A549 (cell line): ENCODE results near the gene GATA2. TPM values are rescaled to one million over a fixed set of nuclear protein-coding genes. Genes with fewer than 3 reads are reported as not detected.

Experiments used
- ATAC-seq, 2 experiments: fragments of 200-7000 bp in 1 of 2; fragments of >200 bp in 1 of 2; cut with Nextera tagmentation in 1 of 2; cut with Tn5 transposase in 1 of 2; 3 replicates each; pipeline versions ENCODE4 v1.8.0 to v1.9.1; 2018 to 2020; ENCODE audit warnings: mild to moderate bottlenecking in 1 of 2, moderate library complexity in 1 of 2
- CTCF ChIA-PET: fragments of 300-600 bp; sonication (Branson Sonifier 250); formaldehyde crosslinking; extraction: SDS; loops from one replicate; lab custom pipeline; 2021; ENCODE audit warnings: antibody characterized with exemption, inconsistent platforms; lab: Yijun Ruan, JAX
- POLR2A ChIA-PET: fragments of 350-600 bp; formaldehyde crosslinking; extraction: SDS; loops from one replicate; lab custom pipeline; 2021; ENCODE audit warnings: antibody characterized with exemption, inconsistent platforms; lab: Yijun Ruan, JAX
- DNase-seq, 2 experiments: peaks; one replicate each; pipeline versions ENCODE4 v3.0.0 to v3.0.0-alpha.2; 2011 to 2016; ENCODE audit warnings: low read depth in 1 of 2, low spot score in 1 of 2
- FAIRE-seq: peaks from 2 replicates; lab custom pipeline; 2011; peaks lifted over from hg19 to GRCh38; lab: Jason Lieb, UNC
- H3K27ac ChIP-seq, 2 experiments: fragments of >200 bp; sonication (Bioruptor Twin); formaldehyde crosslinking; 3 replicates each; pipeline ENCODE4 v1.5.1; 2016 to 2017
- H3K4me1 ChIP-seq: fragments of >200 bp; sonication (Bioruptor Twin); formaldehyde crosslinking; 3 replicates; pipeline ENCODE4 v1.6.1; 2016
- H3K4me2 ChIP-seq: fragments of >200 bp; sonication (Bioruptor Twin); formaldehyde crosslinking; 3 replicates; pipeline ENCODE4 v1.6.1; 2016
- H3K4me3 ChIP-seq: fragments of >200 bp; sonication (Bioruptor Twin); formaldehyde crosslinking; 3 replicates; pipeline ENCODE4 v1.5.1; 2016
- H3K9me3 ChIP-seq: fragments of >200 bp; sonication (Bioruptor Twin); formaldehyde crosslinking; 3 replicates; pipeline ENCODE4 v1.6.1; 2016
- BHLHE40 ChIP-seq: IDR thresholded peaks from 2 replicates; pipeline ENCODE4 v1.6.1; 2012; ENCODE audit warnings: low read depth, low read length, inconsistent platforms
- CBX8 ChIP-seq: fragments of 200-600 bp; sonication (generic); IDR thresholded peaks from 2 replicates; pipeline ENCODE4 v1.6.1; 2016
- CEBPB ChIP-seq, 2 experiments: fragments of >200 bp in 1 of 2; sonication (Bioruptor Twin) in 1 of 2; formaldehyde crosslinking in 1 of 2; IDR thresholded peaks; 2 replicates each; pipeline ENCODE4 v1.6.1; 2012 to 2016
- CHD2 ChIP-seq: fragments of 150-350 bp; IDR thresholded peaks from 2 replicates; pipeline ENCODE4 v1.6.1; 2014; ENCODE audit warnings: low read length; ENCODE audit not compliant: partially characterized antibody
- EHF ChIP-seq: fragments of 250-450 bp; sonication (Bioruptor Pico); IDR thresholded peaks from 2 replicates; pipeline ENCODE4 v1.5.0; 2020; ENCODE audit warnings: mild to moderate bottlenecking
- EHMT2 ChIP-seq: fragments of 200-600 bp; sonication (generic); IDR thresholded peaks from 2 replicates; pipeline ENCODE4 v1.6.1; 2016; ENCODE audit warnings: antibody characterized with exemption, low read depth, mild to moderate bottlenecking, moderate library complexity
- EP300 ChIP-seq, 2 experiments: fragments of >200 bp; sonication (Bioruptor Twin); formaldehyde crosslinking; IDR thresholded peaks; 2 replicates in 1 of 2; 3 replicates in 1 of 2; pipeline ENCODE4 v1.6.1; 2016 to 2017
- FOSB ChIP-seq: fragments of 250-450 bp; sonication (Bioruptor Pico); IDR thresholded peaks from 2 replicates; pipeline ENCODE4 v1.5.0; 2020; ENCODE audit warnings: mild to moderate bottlenecking, moderate library complexity
- GATA3 ChIP-seq: IDR thresholded peaks from 2 replicates; pipeline ENCODE4 v1.6.1; 2012; ENCODE audit warnings: borderline replicate concordance
- HEYL ChIP-seq: fragments of 250-450 bp; sonication (Bioruptor Pico); IDR thresholded peaks from 2 replicates; pipeline ENCODE4 v1.8.0; 2021; ENCODE audit warnings: mild to moderate bottlenecking, moderate library complexity
- JUNB ChIP-seq: fragments of >200 bp; sonication (Bioruptor Twin); formaldehyde crosslinking; IDR thresholded peaks from 2 replicates; pipeline ENCODE4 v1.6.1; 2016
- KDM5A ChIP-seq: fragments of 200-600 bp; sonication (generic); IDR thresholded peaks from 2 replicates; pipeline ENCODE4 v1.6.1; 2016; ENCODE audit warnings: antibody characterized with exemption, mild to moderate bottlenecking
- MAFK ChIP-seq: fragments of 450-650 bp; IDR thresholded peaks from 2 replicates; pipeline ENCODE4 v1.6.1; 2014; ENCODE audit not compliant: partially characterized antibody
- NR3C1 ChIP-seq: fragments of >200 bp; sonication (Bioruptor Twin); formaldehyde crosslinking; IDR thresholded peaks from 3 replicates; pipeline ENCODE4 v1.6.1; 2017
- PHF8 ChIP-seq: fragments of 200-600 bp; sonication (generic); IDR thresholded peaks from 2 replicates; pipeline ENCODE4 v1.6.1; 2016; ENCODE audit warnings: low read depth, mild to moderate bottlenecking, antibody characterized with exemption, moderate library complexity, borderline replicate concordance
- POLR2AphosphoS2 ChIP-seq: conservative IDR thresholded peaks from 2 replicates; pipeline ENCODE4 v1.6.1; 2012; ENCODE audit warnings: low read length, improper control_type of control experiment, inconsistent platforms
- RAD21 ChIP-seq, 2 experiments: fragments of >200 bp in 1 of 2; sonication (Bioruptor Twin) in 1 of 2; formaldehyde crosslinking in 1 of 2; IDR thresholded peaks in 1 of 2; conservative IDR thresholded peaks in 1 of 2; 2 replicates in 1 of 2; 3 replicates in 1 of 2; pipeline ENCODE4 v1.6.1; 2012 to 2018; ENCODE audit warnings: inconsistent platforms in 1 of 2
- RARB ChIP-seq: fragments of 250-450 bp; sonication (Bioruptor Pico); IDR thresholded peaks from 2 replicates; pipeline ENCODE4 v1.8.0; 2021; ENCODE audit warnings: mild to moderate bottlenecking, moderate library complexity
- RCOR1 ChIP-seq: fragments of 150-350 bp; IDR thresholded peaks from 2 replicates; pipeline ENCODE4 v1.6.1; 2014; ENCODE audit warnings: antibody characterized with exemption, low read length, low read depth
- RFX5 ChIP-seq: fragments of 450-650 bp; IDR thresholded peaks from 2 replicates; pipeline ENCODE4 v1.7.1; 2014; ENCODE audit warnings: antibody characterized with exemption, mild to moderate bottlenecking, moderate library complexity
- RNF2 ChIP-seq: fragments of 200-600 bp; sonication (generic); IDR thresholded peaks from 2 replicates; pipeline ENCODE4 v1.6.1; 2016; ENCODE audit warnings: low read depth, mild to moderate bottlenecking, antibody characterized with exemption, moderate library complexity, borderline replicate concordance
- TP53 ChIP-seq: fragments of 250-450 bp; sonication (Bioruptor Pico); IDR thresholded peaks from 2 replicates; pipeline ENCODE4 v1.5.0; 2021; ENCODE audit warnings: mild to moderate bottlenecking, moderate library complexity
- ZFP36 ChIP-seq: fragments of 450-650 bp; IDR thresholded peaks from 2 replicates; pipeline ENCODE4 v1.6.1; 2014; ENCODE audit warnings: borderline replicate concordance; ENCODE audit not compliant: partially characterized antibody
- ZNF302 ChIP-seq: fragments of 250-450 bp; sonication (Bioruptor Pico); IDR thresholded peaks from 2 replicates; pipeline ENCODE4 v1.9.0; 2021; ENCODE audit warnings: inconsistent platforms, mild to moderate bottlenecking, moderate library complexity
- WGBS: methylation state at CpG from one replicate; pipeline ENCODE4 v1.1.6; 2017; ENCODE audit errors: missing lambda C conversion rate; 5-methylcytosine and 5-hydroxymethylcytosine counted together
- polyA plus RNA-seq, 4 experiments: library from polyadenylated mRNA; depleted of rRNA in 3 of 4; stranded (reverse); fragments of >200 nt; fragmentation: RNase III in 1 of 4; extraction: RNeasy Plus Mini Kit Qiagen cat#74134 plus additional on column Dnase treatment in 1 of 4; gene quantifications; 2 replicates in 3 of 4; 3 replicates in 1 of 4; pipeline ENCODE4 v1.2.3, GENCODE V29; 2011 to 2017
- TF ChIP-seq, protein P1 (sequence below): IDR thresholded peaks from 2 replicates; pipeline ENCODE4 v1.6.1; 2012; ENCODE audit warnings: low read depth, borderline replicate concordance
- TF ChIP-seq, protein P2 (sequence below): IDR thresholded peaks from 2 replicates; pipeline ENCODE4 v1.6.1; 2012
- TF ChIP-seq, protein P3 (sequence below): fragments of >200 bp; sonication (Bioruptor Twin); formaldehyde crosslinking; IDR thresholded peaks from 3 replicates; pipeline ENCODE4 v1.5.1; 2016
- TF ChIP-seq, protein P4 (sequence below): fragments of >200 bp; sonication (Bioruptor Twin); formaldehyde crosslinking; IDR thresholded peaks from 3 replicates; pipeline ENCODE4 v1.6.1; 2016
- TF ChIP-seq, protein P5 (sequence below): fragments of >200 bp; sonication (Bioruptor Twin); formaldehyde crosslinking; IDR thresholded peaks from 2 replicates; pipeline ENCODE4 v1.6.1; 2016

Gene GATA2
- polyA plus RNA-seq, 2 of the 4 experiments (the other 2 are of a cell fraction), result 0.68 to 4.9 TPM

DNA sequence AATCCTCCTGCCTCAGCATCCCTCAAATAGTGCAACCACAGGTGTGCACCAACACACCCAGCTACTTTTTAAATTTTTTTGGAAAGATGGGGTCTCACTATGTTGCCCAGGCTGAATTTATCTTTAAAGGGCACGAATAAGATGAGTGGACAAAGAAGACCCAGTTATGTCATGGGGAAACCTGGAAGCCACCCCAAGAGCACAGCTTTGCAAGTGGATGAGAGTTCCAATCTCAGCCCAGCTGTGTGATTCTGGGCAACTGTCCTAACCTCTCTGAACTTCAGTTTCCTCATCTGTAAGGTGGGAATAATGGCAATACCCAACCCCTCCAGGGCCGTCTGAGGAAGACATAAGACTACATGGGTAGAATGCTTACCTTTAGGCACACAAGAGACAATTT, 58.5 kb downstream of the GATA2 start:
- no peak for DNase-seq
- FAIRE-seq, result no peak
- CTCF ChIA-PET, result interaction anchor here (1.0 to 1.2 kb wide), 2 partner anchors 9 to 138 kb away, joined by 3 read pairs; no protein-coding TSS in a partner anchor

DNA sequence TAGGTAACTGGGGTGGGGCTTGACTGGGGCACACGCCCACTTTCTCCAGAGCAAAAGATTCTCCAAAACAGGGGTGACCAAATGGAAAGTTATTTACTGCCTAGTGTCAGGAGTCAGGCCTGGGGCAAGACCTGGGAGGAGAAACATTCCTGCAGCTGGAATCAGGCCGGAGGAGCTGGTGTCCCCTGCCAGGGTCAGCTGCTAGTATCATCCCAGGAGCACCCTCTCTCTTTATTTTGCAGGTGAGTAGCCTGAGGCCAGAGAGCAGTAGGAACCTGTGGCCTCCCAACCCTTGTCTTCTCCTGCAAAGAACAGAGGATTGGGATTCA, 59.2 kb downstream of the GATA2 start:
- Histone ChIP-seq H3K9me3 (no peaks in the 10 kb centered on the region), H3K4me3 (no peak overlapping the region), H3K4me1 (no peaks in the 10 kb centered on the region), H3K27ac (no peak overlapping the region), H3K4me2 (no peak overlapping the region)
- POLR2A ChIA-PET, result interaction anchor here (0.6 kb wide), 1 partner anchor 167 kb away, joined by 3 read pairs; no protein-coding TSS in a partner anchor
- DNase-seq (no peak), ATAC-seq (no peak), FAIRE-seq (no peak)
- CTCF ChIA-PET, result no interaction called here
- TF ChIP-seq CEBPB (IDR thresholded peaks at IDR 0.05) (no peak), GATA3 (no peak), RARB (CRISPR knock-in tag) (no peak), RCOR1 (no peak), PHF8 (no peak), CHD2 (no peak), FOSB (CRISPR knock-in tag) (no peak), RFX5 (no peak), EHMT2 (no peak), ZNF302 (CRISPR knock-in tag) (no peak), HEYL (CRISPR knock-in tag) (no peak), CBX8 (no peak)
- TF ChIP-seq, protein P1, sequence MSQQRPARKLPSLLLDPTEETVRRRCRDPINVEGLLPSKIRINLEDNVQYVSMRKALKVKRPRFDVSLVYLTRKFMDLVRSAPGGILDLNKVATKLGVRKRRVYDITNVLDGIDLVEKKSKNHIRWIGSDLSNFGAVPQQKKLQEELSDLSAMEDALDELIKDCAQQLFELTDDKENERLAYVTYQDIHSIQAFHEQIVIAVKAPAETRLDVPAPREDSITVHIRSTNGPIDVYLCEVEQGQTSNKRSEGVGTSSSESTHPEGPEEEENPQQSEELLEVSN, result no peak
- TF ChIP-seq, protein P2, sequence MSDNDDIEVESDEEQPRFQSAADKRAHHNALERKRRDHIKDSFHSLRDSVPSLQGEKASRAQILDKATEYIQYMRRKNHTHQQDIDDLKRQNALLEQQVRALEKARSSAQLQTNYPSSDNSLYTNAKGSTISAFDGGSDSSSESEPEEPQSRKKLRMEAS, result no peak
- 25% methylated on average over 2 of the region's 2 CpGs for WGBS

More for the DNA sequence above, 58.5 kb downstream of the GATA2 start:
- H3K27ac ChIP-seq, result no peak overlapping the region
- H3K4me1 ChIP-seq, result no peaks in the 10 kb centered on the region
- H3K9me3 ChIP-seq, result no peaks in the 10 kb centered on the region
- no peak for ATAC-seq
- WGBS, result 45% methylated on average over 2 of the region's 2 CpGs
- TF ChIP-seq ZFP36, result peak; percentile 20
- TF ChIP-seq, protein P2, result no peak
- POLR2A ChIA-PET, result no interaction called here
- no peak overlapping the region for H3K4me2 ChIP-seq
- no peak overlapping the region for H3K4me3 ChIP-seq

DNA sequence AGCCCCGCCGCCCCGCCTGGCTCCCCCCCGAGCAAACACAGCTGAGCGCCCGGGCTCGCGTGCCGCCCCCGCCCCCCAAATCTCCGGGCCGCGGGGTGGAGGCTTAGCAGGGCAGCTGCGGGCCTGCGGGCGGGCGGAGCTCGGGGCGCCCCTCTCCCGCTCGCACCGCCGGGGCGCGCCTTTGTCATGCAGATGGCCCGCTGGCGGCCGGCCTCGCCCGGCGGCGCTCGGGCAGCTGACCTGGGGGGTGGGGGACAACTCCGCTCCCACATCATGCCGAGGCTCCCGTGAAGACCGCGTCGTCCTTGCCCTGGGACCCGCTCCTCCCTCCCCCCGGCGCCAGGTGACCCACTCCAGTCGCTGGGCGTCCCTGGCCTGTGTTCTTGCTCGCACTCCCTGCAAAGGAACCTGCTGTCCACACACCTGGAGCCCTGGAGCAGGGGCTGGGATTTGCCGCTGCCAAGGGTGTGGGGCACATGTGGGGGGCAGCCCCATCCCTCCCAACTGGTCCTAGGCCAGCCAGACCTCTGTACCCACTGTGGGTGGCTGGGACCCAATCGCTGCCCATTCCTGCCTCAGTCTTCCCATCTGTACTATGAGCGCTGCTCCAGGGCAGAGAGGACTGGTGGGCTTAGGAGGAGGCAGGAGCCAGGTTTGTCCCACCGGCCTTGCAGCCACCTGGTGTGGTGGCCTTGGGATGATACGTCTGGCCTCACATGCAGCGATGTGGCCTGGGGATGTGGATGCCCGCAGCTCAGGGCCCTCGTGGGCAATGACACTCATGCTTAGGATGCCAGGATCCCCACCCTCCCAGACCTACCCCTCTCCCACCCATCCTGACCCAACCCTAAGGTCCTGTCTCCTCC, 59.8 kb downstream of the GATA2 start:
- ChIA-PET POLR2A (interaction anchor here (0.6 kb wide), 1 partner anchor 167 kb away, joined by 3 read pairs; no protein-coding TSS in a partner anchor), CTCF (interaction anchor here (1.4 kb wide), 1 partner anchor 66 kb away, joined by 4 read pairs; no protein-coding TSS in a partner anchor)
- no peaks in the 10 kb centered on the region for H3K4me1 ChIP-seq
- H3K9me3 ChIP-seq, result no peaks in the 10 kb centered on the region
- no peak for DNase-seq
- peak overlapping the region; percentile 66 for H3K4me2 ChIP-seq
- peak overlapping the region in 1 of 2 experiments; percentile 67; a peak in 2 of 6 replicates for H3K27ac ChIP-seq
- peak overlapping the region; percentile 25; the same call in 1 of the 3 replicates for H3K4me3 ChIP-seq
- 71% methylated on average over 6 of the region's 53 CpGs for WGBS
- ATAC-seq, result no peak
- no peak for FAIRE-seq
- TF ChIP-seq, protein P3, sequence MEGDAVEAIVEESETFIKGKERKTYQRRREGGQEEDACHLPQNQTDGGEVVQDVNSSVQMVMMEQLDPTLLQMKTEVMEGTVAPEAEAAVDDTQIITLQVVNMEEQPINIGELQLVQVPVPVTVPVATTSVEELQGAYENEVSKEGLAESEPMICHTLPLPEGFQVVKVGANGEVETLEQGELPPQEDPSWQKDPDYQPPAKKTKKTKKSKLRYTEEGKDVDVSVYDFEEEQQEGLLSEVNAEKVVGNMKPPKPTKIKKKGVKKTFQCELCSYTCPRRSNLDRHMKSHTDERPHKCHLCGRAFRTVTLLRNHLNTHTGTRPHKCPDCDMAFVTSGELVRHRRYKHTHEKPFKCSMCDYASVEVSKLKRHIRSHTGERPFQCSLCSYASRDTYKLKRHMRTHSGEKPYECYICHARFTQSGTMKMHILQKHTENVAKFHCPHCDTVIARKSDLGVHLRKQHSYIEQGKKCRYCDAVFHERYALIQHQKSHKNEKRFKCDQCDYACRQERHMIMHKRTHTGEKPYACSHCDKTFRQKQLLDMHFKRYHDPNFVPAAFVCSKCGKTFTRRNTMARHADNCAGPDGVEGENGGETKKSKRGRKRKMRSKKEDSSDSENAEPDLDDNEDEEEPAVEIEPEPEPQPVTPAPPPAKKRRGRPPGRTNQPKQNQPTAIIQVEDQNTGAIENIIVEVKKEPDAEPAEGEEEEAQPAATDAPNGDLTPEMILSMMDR, result no peak
- TF ChIP-seq POLR2AphosphoS2, result no peak
- no peak for TF ChIP-seq MAFK
- TF ChIP-seq EP300 (IDR thresholded peaks at IDR 0.05), result no peak
- no peak for TF ChIP-seq BHLHE40
- TF ChIP-seq, protein P4, sequence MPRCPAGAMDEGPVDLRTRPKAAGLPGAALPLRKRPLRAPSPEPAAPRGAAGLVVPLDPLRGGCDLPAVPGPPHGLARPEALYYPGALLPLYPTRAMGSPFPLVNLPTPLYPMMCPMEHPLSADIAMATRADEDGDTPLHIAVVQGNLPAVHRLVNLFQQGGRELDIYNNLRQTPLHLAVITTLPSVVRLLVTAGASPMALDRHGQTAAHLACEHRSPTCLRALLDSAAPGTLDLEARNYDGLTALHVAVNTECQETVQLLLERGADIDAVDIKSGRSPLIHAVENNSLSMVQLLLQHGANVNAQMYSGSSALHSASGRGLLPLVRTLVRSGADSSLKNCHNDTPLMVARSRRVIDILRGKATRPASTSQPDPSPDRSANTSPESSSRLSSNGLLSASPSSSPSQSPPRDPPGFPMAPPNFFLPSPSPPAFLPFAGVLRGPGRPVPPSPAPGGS, result no peak
- TF ChIP-seq KDM5A, result no peak
- TF ChIP-seq RCOR1, result no peak
- TF ChIP-seq EHF, result no peak
- no peak for TF ChIP-seq NR3C1
- TF ChIP-seq TP53, result no peak
- TF ChIP-seq RAD21 (conservative IDR thresholded peaks at IDR 0.05 in 1 of 2, IDR thresholded peaks at IDR 0.05 in 1 of 2), result no peak
- TF ChIP-seq RNF2, result no peak
- TF ChIP-seq, protein P5, sequence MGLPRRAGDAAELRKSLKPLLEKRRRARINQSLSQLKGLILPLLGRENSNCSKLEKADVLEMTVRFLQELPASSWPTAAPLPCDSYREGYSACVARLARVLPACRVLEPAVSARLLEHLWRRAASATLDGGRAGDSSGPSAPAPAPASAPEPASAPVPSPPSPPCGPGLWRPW, result no peak
- no peak for TF ChIP-seq CHD2
- TF ChIP-seq JUNB, result no peak
